Activated T-cell treated with anti-CD3 and anti-CD28 coated beads, Interleukin-2, amount 50 U/mL, for 24 hours (primary cell): ENCODE results near the gene TUBB4A.
A peak's percentile ranks its signal among the peaks of the same experiment; 100 is the strongest.

ENCODE experiments used
- DNase-seq: peaks from one replicate; pipeline ENCODE4 v3.0.0-alpha.2; 2020
- H3K27ac Mint-ChIP-seq: 2 replicates; pipeline ENCODE4 v1.8.0; 2020; ENCODE audit warnings: mild to moderate bottlenecking, mixed read lengths
- H3K27me3 Mint-ChIP-seq: 2 replicates; pipeline ENCODE4 v1.8.0; 2020; ENCODE audit warnings: mixed read lengths
- H3K36me3 Mint-ChIP-seq: 2 replicates; pipeline ENCODE4 v1.8.0; 2020; ENCODE audit warnings: low read depth, mixed read lengths
- H3K4me1 Mint-ChIP-seq: 2 replicates; pipeline ENCODE4 v1.8.0; 2020; ENCODE audit warnings: low read depth, mixed read lengths
- H3K4me3 Mint-ChIP-seq: 2 replicates; pipeline ENCODE4 v1.8.0; 2020; ENCODE audit warnings: mild to moderate bottlenecking, moderate library complexity, mixed read lengths
- H3K9me3 Mint-ChIP-seq: 2 replicates; pipeline ENCODE4 v1.8.0; 2020; ENCODE audit warnings: mixed read lengths

Gene TUBB4A

GRCh38 chr19:6491802-6492592, 10.1 kb downstream of the TUBB4A start:
- H3K4me1 Mint-ChIP-seq = peaks cover 20% of the 10 kb centered on the region
- peaks cover 5% of the 10 kb centered on the region for H3K9me3 Mint-ChIP-seq
- H3K27me3 Mint-ChIP-seq = no peaks in the 10 kb centered on the region
- H3K36me3 Mint-ChIP-seq = no peaks in the 10 kb centered on the region
- H3K27ac Mint-ChIP-seq = no peak overlapping the region
- no peak overlapping the region for H3K4me3 Mint-ChIP-seq
- no peak for DNase-seq

GRCh38 chr19:6490134-6490533, 12.0 kb downstream of the TUBB4A start:
- H3K4me3 Mint-ChIP-seq = peak overlapping the region; percentile 72
- peaks cover 5% of the 10 kb centered on the region for H3K9me3 Mint-ChIP-seq
- H3K36me3 Mint-ChIP-seq = no peaks in the 10 kb centered on the region
- H3K27ac Mint-ChIP-seq = peak overlapping the region; percentile 82
- H3K27me3 Mint-ChIP-seq = no peaks in the 10 kb centered on the region
- DNase-seq = no peak
- H3K4me1 Mint-ChIP-seq = peaks cover 20% of the 10 kb centered on the region

GRCh38 chr19:6489278-6490061, 12.6 kb downstream of the TUBB4A start:
- Mint-ChIP-seq H3K36me3 (no peaks in the 10 kb centered on the region), H3K4me1 (peaks cover 20% of the 10 kb centered on the region), H3K4me3 (peak overlapping the region; percentile 72), H3K27me3 (no peaks in the 10 kb centered on the region), H3K27ac (peak overlapping the region; percentile 82), H3K9me3 (peaks cover 5% of the 10 kb centered on the region)
- no peak for DNase-seq

- DNase-seq = no peak
- H3K4me1 Mint-ChIP-seq = peaks cover 33% of the 10 kb centered on the region
- H3K27ac Mint-ChIP-seq = no peak overlapping the region
- no peaks in the 10 kb centered on the region for H3K27me3 Mint-ChIP-seq
- peaks cover 13% of the 10 kb centered on the region for H3K36me3 Mint-ChIP-seq
- H3K4me3 Mint-ChIP-seq = no peak overlapping the region
- no peaks in the 10 kb centered on the region for H3K9me3 Mint-ChIP-seq
These were observed 17.3 kb downstream of the TUBB4A start for GRCh38 chr19:6484831-6485230.

- no peak overlapping the region for H3K4me3 Mint-ChIP-seq
These were observed 17.9 kb downstream of the TUBB4A start for GRCh38 chr19:6484230-6484629.

GRCh38 chr19:6483235-6483634, 18.9 kb downstream of the TUBB4A start:
- peaks cover 31% of the 10 kb centered on the region for H3K4me1 Mint-ChIP-seq
- H3K9me3 Mint-ChIP-seq = no peaks in the 10 kb centered on the region
- H3K36me3 Mint-ChIP-seq = peaks cover 22% of the 10 kb centered on the region
- DNase-seq = no peak
- H3K27ac Mint-ChIP-seq = peak overlapping the region; percentile 96
- no peaks in the 10 kb centered on the region for H3K27me3 Mint-ChIP-seq
- no peak overlapping the region for H3K4me3 Mint-ChIP-seq

More at GRCh38 chr19:6484230-6484629, 17.9 kb downstream of the TUBB4A start:
- Mint-ChIP-seq H3K9me3 (no peaks in the 10 kb centered on the region), H3K36me3 (peaks cover 18% of the 10 kb centered on the region), H3K4me1 (peaks cover 32% of the 10 kb centered on the region), H3K27me3 (no peaks in the 10 kb centered on the region), H3K27ac (peak overlapping the region; percentile 54)
- no peak for DNase-seq

GRCh38 chr19:6482343-6482686, 19.8 kb downstream of the TUBB4A start:
- H3K9me3 Mint-ChIP-seq = no peaks in the 10 kb centered on the region
- H3K4me3 Mint-ChIP-seq = peak overlapping the region; percentile 95
- no peaks in the 10 kb centered on the region for H3K27me3 Mint-ChIP-seq
- peak overlapping the region; percentile 96 for H3K27ac Mint-ChIP-seq
- peaks cover 24% of the 10 kb centered on the region for H3K36me3 Mint-ChIP-seq
- peaks cover 31% of the 10 kb centered on the region for H3K4me1 Mint-ChIP-seq
- no peak for DNase-seq

GRCh38 chr19:6481541-6482342, 20.4 kb downstream of the TUBB4A start, which contains the start of gene DENND1C:
TSS of gene DENND1C (minus strand) at chr19:6481787. CDS start at chr19:6481695, 92 bp downstream.
- DNase-seq = peak; percentile 83
- no peaks in the 10 kb centered on the region for H3K27me3 Mint-ChIP-seq
- no peaks in the 10 kb centered on the region for H3K9me3 Mint-ChIP-seq

GRCh38 chr19:6480848-6481415, 21.2 kb downstream of the TUBB4A start:
- DNase-seq = peak; percentile 63
- no peaks in the 10 kb centered on the region for H3K9me3 Mint-ChIP-seq
- H3K4me3 Mint-ChIP-seq = peak overlapping the region; percentile 95
- H3K27ac Mint-ChIP-seq = peak overlapping the region; percentile 96
- H3K27me3 Mint-ChIP-seq = no peaks in the 10 kb centered on the region
- peaks cover 31% of the 10 kb centered on the region for H3K4me1 Mint-ChIP-seq
- H3K36me3 Mint-ChIP-seq = peaks cover 37% of the 10 kb centered on the region

More at GRCh38 chr19:6481541-6482342, 20.4 kb downstream of the TUBB4A start, which contains the start of gene DENND1C:
- Mint-ChIP-seq H3K27ac (peak within 1 kb of the TSS; percentile 96), H3K4me1 (peaks cover 31% of the 10 kb centered on the region), H3K36me3 (peaks cover 29% of the 10 kb centered on the region), H3K4me3 (peak within 1 kb of the TSS; percentile 95)

- peaks cover 31% of the 10 kb centered on the region for H3K4me1 Mint-ChIP-seq
These were observed 22.2 kb downstream of the TUBB4A start for GRCh38 chr19:6479836-6480398.

GRCh38 chr19:6478815-6479214, 23.3 kb downstream of the TUBB4A start:
- Mint-ChIP-seq H3K27me3 (no peaks in the 10 kb centered on the region), H3K4me3 (no peak overlapping the region), H3K27ac (peak overlapping the region; percentile 80), H3K4me1 (peaks cover 32% of the 10 kb centered on the region), H3K9me3 (no peaks in the 10 kb centered on the region), H3K36me3 (peaks cover 54% of the 10 kb centered on the region)
- no peak for DNase-seq

More at GRCh38 chr19:6479836-6480398, 22.2 kb downstream of the TUBB4A start:
- H3K27ac Mint-ChIP-seq = peak overlapping the region; percentile 96
- H3K27me3 Mint-ChIP-seq = no peaks in the 10 kb centered on the region
- DNase-seq = no peak
- no peaks in the 10 kb centered on the region for H3K9me3 Mint-ChIP-seq
- H3K4me3 Mint-ChIP-seq = peak overlapping the region; percentile 95
- H3K36me3 Mint-ChIP-seq = peaks cover 44% of the 10 kb centered on the region

- peaks cover 21% of the 10 kb centered on the region for H3K4me1 Mint-ChIP-seq
- DNase-seq = no peak
- H3K27ac Mint-ChIP-seq = no peak overlapping the region
- H3K9me3 Mint-ChIP-seq = no peaks in the 10 kb centered on the region
- H3K4me3 Mint-ChIP-seq = no peak overlapping the region
- H3K27me3 Mint-ChIP-seq = no peaks in the 10 kb centered on the region
- H3K36me3 Mint-ChIP-seq = peaks cover 64% of the 10 kb centered on the region
These were observed 25.1 kb downstream of the TUBB4A start for GRCh38 chr19:6476896-6477431.

GRCh38 chr19:6476155-6476895, 25.8 kb downstream of the TUBB4A start:
- H3K4me1 Mint-ChIP-seq = peaks cover 17% of the 10 kb centered on the region
- H3K27me3 Mint-ChIP-seq = no peaks in the 10 kb centered on the region
- peaks cover 65% of the 10 kb centered on the region for H3K36me3 Mint-ChIP-seq
- no peak overlapping the region for H3K4me3 Mint-ChIP-seq
- no peak overlapping the region for H3K27ac Mint-ChIP-seq
- H3K9me3 Mint-ChIP-seq = no peaks in the 10 kb centered on the region
- peak; percentile 83 for DNase-seq
